ENCODE measurements around the gene YEATS4. TPM values are rescaled to one million over a fixed set of nuclear protein-coding genes. Genes with fewer than 3 reads are reported as not detected.

YEATS4 gene
- total and polyA plus RNA-seq, 9 of the 15 experiments (the other 6 are each of a cell fraction or from before 2014, with no cell fraction given), result 25.9 to 92.2 (median 49.2) TPM

- Histone ChIP-seq H3K27me3 (ENCODE audit: control insufficient read depth in 2 of 2, insufficient read depth in 2 of 2, low read length in 2 of 2) (no peaks in the 10 kb centered on the region), H4K20me1 (replicated peaks; ENCODE audit: control insufficient read depth, insufficient read depth, low read length) (no peaks in the 10 kb centered on the region), H2AFZ (ENCODE audit: low read depth, low read length) (no peak overlapping the region), H3K4me3 (no peak overlapping the region), H3K9me1 (ENCODE audit: control insufficient read depth, insufficient read depth, low read length) (no peaks in the 10 kb centered on the region), H3K79me2 (ENCODE audit: control insufficient read depth, insufficient read depth, low read length) (no peaks in the 10 kb centered on the region), H3K4me2 (ENCODE audit: insufficient read depth, low read length) (no peak overlapping the region), H3K9ac (ENCODE audit: insufficient read depth in 1 of 2, low read depth in 2 of 2, low read length in 2 of 2) (no peak overlapping the region), H3K4me1 (replicated peaks in 1 of 2; ENCODE audit: control insufficient read depth in 2 of 2, insufficient read depth in 2 of 2, low read length in 2 of 2) (peaks cover 3 to 8% of the 10 kb centered on the region in 2 experiments; a peak in 3 of 5 replicates), H3K9me3 (replicated peaks; ENCODE audit: control insufficient read depth, insufficient read depth, low read depth, low read length) (no peaks in the 10 kb centered on the region), H3K27ac (ENCODE audit: extremely low read depth, low read depth, low read length) (no peak overlapping the region), H3K36me3 (ENCODE audit: control insufficient read depth, insufficient read depth, low read length) (no peaks in the 10 kb centered on the region)
- no peak for ATAC-seq
- BruUV-seq (replicated peaks), result no TSS peak
- POLR2A ChIA-PET, result no interaction called here
- in situ Hi-C loops (cut with MboI) (no loop called here), intact Hi-C loops (cut with micrococcal nuclease) (loop anchor here (5.0 to 10.0 kb wide), 2 partner anchors 45 to 263 kb away; no protein-coding TSS in a partner anchor)
- CTCF ChIA-PET (ENCODE audit: low intra/inter-chr PET ratio), result no interaction called here
- WGBS (ENCODE audit: insufficient coverage, low coverage, missing lambda C conversion rate), result 73% methylated on average over 5 of the region's 5 CpGs
- DNase-seq (ENCODE audit: extremely low read depth in 1 of 4, low spot score in 3 of 4), result no peak
- TF ChIP-seq TRIM28 (IDR thresholded peaks at IDR 0.05) (no peak), HDAC6 (IDR thresholded peaks at IDR 0.05; ENCODE audit: low read depth, low read length) (no peak), NFE2 (IDR thresholded peaks at IDR 0.05; ENCODE audit: low read depth) (no peak), PCBP2 (IDR thresholded peaks at IDR 0.05; ENCODE audit: low read depth, low read length, poor library complexity, severe bottlenecking) (no peak), CC2D1A (IDR thresholded peaks at IDR 0.05) (no peak), ZFX (CRISPR knock-in tag; IDR thresholded peaks at IDR 0.05) (no peak), BCOR (IDR thresholded peaks at IDR 0.05) (no peak), ZFP1 (CRISPR knock-in tag; IDR thresholded peaks at IDR 0.05) (no peak), TCF3 (CRISPR knock-in tag; IDR thresholded peaks at IDR 0.05) (no peak), ZNF707 (CRISPR knock-in tag; conservative IDR thresholded peaks at IDR 0.05) (no peak), ZMIZ1 (IDR thresholded peaks at IDR 0.05; ENCODE audit: low read depth in 2 of 2, low read length in 2 of 2) (no peak), TCFL5 (CRISPR knock-in tag; conservative IDR thresholded peaks at IDR 0.05) (no peak)
- TF ChIP-seq, protein P1, sequence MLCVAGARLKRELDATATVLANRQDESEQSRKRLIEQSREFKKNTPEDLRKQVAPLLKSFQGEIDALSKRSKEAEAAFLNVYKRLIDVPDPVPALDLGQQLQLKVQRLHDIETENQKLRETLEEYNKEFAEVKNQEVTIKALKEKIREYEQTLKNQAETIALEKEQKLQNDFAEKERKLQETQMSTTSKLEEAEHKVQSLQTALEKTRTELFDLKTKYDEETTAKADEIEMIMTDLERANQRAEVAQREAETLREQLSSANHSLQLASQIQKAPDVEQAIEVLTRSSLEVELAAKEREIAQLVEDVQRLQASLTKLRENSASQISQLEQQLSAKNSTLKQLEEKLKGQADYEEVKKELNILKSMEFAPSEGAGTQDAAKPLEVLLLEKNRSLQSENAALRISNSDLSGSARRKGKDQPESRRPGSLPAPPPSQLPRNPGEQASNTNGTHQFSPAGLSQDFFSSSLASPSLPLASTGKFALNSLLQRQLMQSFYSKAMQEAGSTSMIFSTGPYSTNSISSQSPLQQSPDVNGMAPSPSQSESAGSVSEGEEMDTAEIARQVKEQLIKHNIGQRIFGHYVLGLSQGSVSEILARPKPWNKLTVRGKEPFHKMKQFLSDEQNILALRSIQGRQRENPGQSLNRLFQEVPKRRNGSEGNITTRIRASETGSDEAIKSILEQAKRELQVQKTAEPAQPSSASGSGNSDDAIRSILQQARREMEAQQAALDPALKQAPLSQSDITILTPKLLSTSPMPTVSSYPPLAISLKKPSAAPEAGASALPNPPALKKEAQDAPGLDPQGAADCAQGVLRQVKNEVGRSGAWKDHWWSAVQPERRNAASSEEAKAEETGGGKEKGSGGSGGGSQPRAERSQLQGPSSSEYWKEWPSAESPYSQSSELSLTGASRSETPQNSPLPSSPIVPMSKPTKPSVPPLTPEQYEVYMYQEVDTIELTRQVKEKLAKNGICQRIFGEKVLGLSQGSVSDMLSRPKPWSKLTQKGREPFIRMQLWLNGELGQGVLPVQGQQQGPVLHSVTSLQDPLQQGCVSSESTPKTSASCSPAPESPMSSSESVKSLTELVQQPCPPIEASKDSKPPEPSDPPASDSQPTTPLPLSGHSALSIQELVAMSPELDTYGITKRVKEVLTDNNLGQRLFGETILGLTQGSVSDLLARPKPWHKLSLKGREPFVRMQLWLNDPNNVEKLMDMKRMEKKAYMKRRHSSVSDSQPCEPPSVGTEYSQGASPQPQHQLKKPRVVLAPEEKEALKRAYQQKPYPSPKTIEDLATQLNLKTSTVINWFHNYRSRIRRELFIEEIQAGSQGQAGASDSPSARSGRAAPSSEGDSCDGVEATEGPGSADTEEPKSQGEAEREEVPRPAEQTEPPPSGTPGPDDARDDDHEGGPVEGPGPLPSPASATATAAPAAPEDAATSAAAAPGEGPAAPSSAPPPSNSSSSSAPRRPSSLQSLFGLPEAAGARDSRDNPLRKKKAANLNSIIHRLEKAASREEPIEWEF (CRISPR knock-in tag; IDR thresholded peaks at IDR 0.05), result no peak
- TF ChIP-seq, protein P2, sequence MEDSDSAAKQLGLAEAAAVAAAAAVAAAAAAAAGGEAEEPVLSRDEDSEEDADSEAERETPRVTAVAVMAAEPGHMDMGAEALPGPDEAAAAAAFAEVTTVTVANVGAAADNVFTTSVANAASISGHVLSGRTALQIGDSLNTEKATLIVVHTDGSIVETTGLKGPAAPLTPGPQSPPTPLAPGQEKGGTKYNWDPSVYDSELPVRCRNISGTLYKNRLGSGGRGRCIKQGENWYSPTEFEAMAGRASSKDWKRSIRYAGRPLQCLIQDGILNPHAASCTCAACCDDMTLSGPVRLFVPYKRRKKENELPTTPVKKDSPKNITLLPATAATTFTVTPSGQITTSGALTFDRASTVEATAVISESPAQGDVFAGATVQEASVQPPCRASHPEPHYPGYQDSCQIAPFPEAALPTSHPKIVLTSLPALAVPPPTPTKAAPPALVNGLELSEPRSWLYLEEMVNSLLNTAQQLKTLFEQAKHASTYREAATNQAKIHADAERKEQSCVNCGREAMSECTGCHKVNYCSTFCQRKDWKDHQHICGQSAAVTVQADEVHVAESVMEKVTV (CRISPR knock-in tag; IDR thresholded peaks at IDR 0.05), result no peak
- FAIRE-seq, result no peak
Observed at GRCh38 chr12:69417741-69418167, 58.2 kb downstream of the YEATS4 start.
